ENCODE measurements around the gene LPCAT1. TPM values are rescaled to one million over a fixed set of nuclear protein-coding genes. Genes with fewer than 3 reads are reported as not detected.

Gene LPCAT1
- total RNA-seq, 8 experiments from 2014 or later = 16.8 to 39.2 (median 29.8) TPM

- no peak for ATAC-seq (replicated peaks in 6 of 8)
- WGBS, 10 experiments = 27 to 100% (median 40%) methylated on average over 1 to 6 of the region's 15 CpGs; no CpG with 5 or more reads in 7 of the 10 experiments
- Histone ChIP-seq H3K4me1 (replicated peaks in 1 of 2) (peaks cover 3 to 4% of the 10 kb centered on the region in 2 donors), H3K27ac (no peak overlapping the region), H3K4me3 (no peak overlapping the region)
- in situ Hi-C loops (cut with MboI; ENCODE audit: low pct_unique_long_range_greater_than_20kb in 2 of 9, low sequenced_read_pairs in 9 of 9, unreplicated experiment in 9 of 9) = no loop called here
These were observed 79.8 kb downstream of the LPCAT1 start for GRCh38 chr5:1443991-1444360.

DNA sequence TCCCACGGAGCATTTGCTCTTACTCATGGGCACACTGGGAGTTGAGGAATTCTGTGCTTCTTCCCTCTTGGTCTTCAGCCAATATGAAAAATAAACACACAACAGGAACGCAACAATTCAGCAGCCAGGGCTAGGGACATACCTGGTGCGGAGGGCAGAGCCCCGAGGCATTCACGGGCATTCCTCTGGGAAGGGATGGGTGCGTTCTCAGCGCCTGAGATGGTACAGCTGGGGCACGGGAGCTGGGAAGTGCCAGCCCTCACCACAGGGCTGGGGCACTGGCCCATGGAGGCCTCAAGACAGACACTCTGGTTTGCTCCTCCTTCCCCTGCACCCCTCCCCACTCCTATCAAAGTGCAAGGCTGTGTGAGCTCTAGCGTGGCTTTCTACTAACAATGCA, 80.6 kb downstream of the LPCAT1 start:
- in situ Hi-C loops (cut with MboI; ENCODE audit: low pct_unique_long_range_greater_than_20kb in 2 of 9, low sequenced_read_pairs in 9 of 9, unreplicated experiment in 9 of 9) = no loop called here
- H3K4me3 ChIP-seq = no peak overlapping the region
- WGBS, 10 experiments = 40 to 83% (median 50%) methylated on average over 1 to 6 of the region's 9 CpGs; no CpG with 5 or more reads in 4 of the 10 experiments
- H3K4me1 ChIP-seq (replicated peaks in 1 of 2) = peaks cover 3 to 4% of the 10 kb centered on the region in 2 donors
- ATAC-seq (replicated peaks in 6 of 8) = no peak
- H3K27ac ChIP-seq = no peak overlapping the region

DNA sequence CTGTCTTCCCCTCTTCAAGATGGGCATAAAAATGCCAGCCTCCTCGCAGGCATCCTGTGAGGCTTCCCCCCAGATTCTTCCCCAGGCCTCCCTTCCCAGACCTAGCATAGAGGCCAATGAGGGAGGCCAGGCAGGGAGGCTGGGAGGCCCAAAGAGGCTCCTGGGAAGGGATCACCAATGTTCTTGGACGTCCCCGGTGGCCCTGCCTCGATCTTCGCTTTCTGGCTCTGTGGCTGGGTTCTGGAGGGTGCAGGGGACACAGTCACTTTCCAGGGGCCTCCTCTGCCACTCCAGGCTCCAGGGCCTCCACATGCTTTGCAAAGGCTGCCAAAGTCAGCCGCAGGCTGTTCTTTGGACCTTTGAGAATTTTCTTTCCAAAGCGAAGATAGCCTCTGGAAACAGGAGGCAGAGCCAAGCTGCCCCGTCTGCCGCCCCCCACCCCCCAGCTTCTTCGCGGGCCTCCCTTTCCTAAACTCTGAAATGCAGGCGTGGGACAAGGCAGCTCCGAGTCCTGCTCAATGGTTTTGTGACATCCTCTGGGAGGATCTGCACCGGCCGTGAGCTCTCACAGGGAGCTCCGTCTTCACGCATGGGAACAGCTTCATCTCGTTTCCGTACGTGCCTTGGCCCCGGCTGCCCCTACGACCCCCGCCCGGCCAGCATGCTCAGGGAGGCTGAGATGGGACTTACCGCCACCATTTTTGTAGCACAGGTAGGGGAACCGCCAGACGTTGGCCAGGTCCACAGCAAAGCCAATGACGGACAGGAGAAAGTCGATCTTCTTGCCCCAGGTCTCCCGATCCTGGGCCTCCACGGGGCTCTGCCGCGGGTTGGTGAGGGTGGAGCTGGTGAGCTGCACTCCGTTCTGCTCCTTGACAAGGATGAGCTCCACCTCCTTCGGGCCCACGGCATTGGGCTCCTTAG, 81.3 kb downstream of the LPCAT1 start:
- no peak for ATAC-seq (replicated peaks in 6 of 8)
- H3K4me1 ChIP-seq (replicated peaks in 1 of 2) = peaks cover 3 to 6% of the 10 kb centered on the region in 2 donors
- in situ Hi-C loops (cut with MboI; ENCODE audit: low pct_unique_long_range_greater_than_20kb in 2 of 9, low sequenced_read_pairs in 9 of 9, unreplicated experiment in 9 of 9) = no loop called here
- no peak overlapping the region for H3K4me3 ChIP-seq
- 20 to 80% (median 52%) methylated on average over 1 to 11 of the region's 36 CpGs; no CpG with 5 or more reads in 5 of the 10 experiments for WGBS, 10 experiments
- no peak overlapping the region for H3K27ac ChIP-seq

GRCh38 chr5:1441166-1441865, 82.4 kb downstream of the LPCAT1 start:
- WGBS, 10 experiments = 70 to 87% (median 81%) methylated on average over 1 to 12 of the region's 24 CpGs; no CpG with 5 or more reads in 2 of the 10 experiments
- Histone ChIP-seq H3K4me3 (no peak overlapping the region), H3K27ac (no peak overlapping the region), H3K4me1 (replicated peaks in 1 of 2) (peaks cover 6 to 9% of the 10 kb centered on the region in 2 donors)
- in situ Hi-C loops (cut with MboI; ENCODE audit: low pct_unique_long_range_greater_than_20kb in 2 of 9, low sequenced_read_pairs in 9 of 9, unreplicated experiment in 9 of 9) = no loop called here
- no peak for ATAC-seq (replicated peaks in 6 of 8)

GRCh38 chr5:1440098-1440493, 83.7 kb downstream of the LPCAT1 start:
- WGBS, 10 experiments = 50 to 89% (median 61%) methylated on average over 1 to 3 of the region's 3 CpGs

GRCh38 chr5:1439388-1440097, 84.2 kb downstream of the LPCAT1 start:
- no peak overlapping the region for H3K4me3 ChIP-seq
- no peak for ATAC-seq (replicated peaks in 6 of 8)
- in situ Hi-C loops (cut with MboI; ENCODE audit: low pct_unique_long_range_greater_than_20kb in 2 of 9, low sequenced_read_pairs in 9 of 9, unreplicated experiment in 9 of 9) = no loop called here
- H3K27ac ChIP-seq = no peak overlapping the region
- WGBS, 10 experiments = 17 to 100% (median 64%) methylated on average over 1 to 12 of the region's 15 CpGs; no CpG with 5 or more reads in 2 of the 10 experiments
- peaks cover 3 to 5% of the 10 kb centered on the region in 2 donors for H3K4me1 ChIP-seq (replicated peaks in 1 of 2)

More at GRCh38 chr5:1440098-1440493, 83.7 kb downstream of the LPCAT1 start:
- no peak for ATAC-seq (replicated peaks in 6 of 8)
- in situ Hi-C loops (cut with MboI; ENCODE audit: low pct_unique_long_range_greater_than_20kb in 2 of 9, low sequenced_read_pairs in 9 of 9, unreplicated experiment in 9 of 9) = no loop called here
- Histone ChIP-seq H3K4me3 (no peak overlapping the region), H3K4me1 (replicated peaks in 1 of 2) (peaks cover 5 to 9% of the 10 kb centered on the region in 2 donors), H3K27ac (no peak overlapping the region)

GRCh38 chr5:1438871-1439270, 84.9 kb downstream of the LPCAT1 start:
- WGBS, 10 experiments = 0 to 90% (median 82%) methylated on average over 1 to 6 of the region's 21 CpGs; no CpG with 5 or more reads in 4 of the 10 experiments

DNA sequence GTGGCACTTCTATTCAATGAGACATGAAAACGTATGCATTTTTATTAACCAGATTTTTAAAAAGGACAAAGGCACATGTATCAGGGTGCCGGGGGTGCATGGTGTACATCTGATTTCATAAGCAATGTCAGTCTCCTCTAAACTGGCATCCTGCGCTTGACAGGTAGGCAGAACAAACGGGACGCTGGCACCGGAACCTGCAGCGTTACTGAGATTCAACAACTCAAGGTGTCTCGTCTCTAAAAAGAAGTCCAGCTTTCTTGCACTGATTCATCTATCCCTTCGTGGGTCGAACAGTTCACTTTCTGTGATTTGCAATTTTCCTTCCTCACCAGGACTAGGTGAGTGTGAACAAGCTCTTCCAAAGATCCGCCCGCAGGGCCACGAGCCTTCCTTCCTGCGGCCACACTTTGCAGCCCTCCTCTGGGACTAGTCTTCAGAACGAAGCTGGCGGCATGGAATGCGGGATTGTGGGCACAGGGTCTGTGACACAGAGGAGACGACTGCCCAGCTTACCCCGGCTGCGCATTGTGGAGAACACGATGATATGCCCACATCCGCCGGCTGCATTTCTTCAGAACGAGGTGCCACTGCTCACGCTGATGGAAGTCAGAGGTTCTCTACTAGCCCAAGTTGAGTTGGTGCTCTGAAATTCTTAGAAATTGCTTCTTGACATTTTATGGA, 85.7 kb downstream of the LPCAT1 start:
- in situ Hi-C loops (cut with MboI; ENCODE audit: low pct_unique_long_range_greater_than_20kb in 2 of 9, low sequenced_read_pairs in 9 of 9, unreplicated experiment in 9 of 9) = no loop called here
- peaks cover 3 to 5% of the 10 kb centered on the region in 2 donors for H3K4me1 ChIP-seq (replicated peaks in 1 of 2)
- ATAC-seq (replicated peaks in 6 of 8) = no peak
- H3K27ac ChIP-seq = no peak overlapping the region
- no peak overlapping the region for H3K4me3 ChIP-seq
- 60 to 100% (median 82%) methylated on average over 1 to 19 of the region's 25 CpGs; no CpG with 5 or more reads in 2 of the 10 experiments for WGBS, 10 experiments

More at GRCh38 chr5:1438871-1439270, 84.9 kb downstream of the LPCAT1 start:
- Histone ChIP-seq H3K27ac (no peak overlapping the region), H3K4me1 (replicated peaks in 1 of 2) (peaks cover 3 to 5% of the 10 kb centered on the region in 2 donors), H3K4me3 (no peak overlapping the region)
- ATAC-seq (replicated peaks in 6 of 8) = no peak
- in situ Hi-C loops (cut with MboI; ENCODE audit: low pct_unique_long_range_greater_than_20kb in 2 of 9, low sequenced_read_pairs in 9 of 9, unreplicated experiment in 9 of 9) = no loop called here

- no peak overlapping the region for H3K4me3 ChIP-seq
- no peak overlapping the region for H3K27ac ChIP-seq
- peaks cover 3 to 5% of the 10 kb centered on the region in 2 donors for H3K4me1 ChIP-seq (replicated peaks in 1 of 2)
- in situ Hi-C loops (cut with MboI; ENCODE audit: low pct_unique_long_range_greater_than_20kb in 2 of 9, low sequenced_read_pairs in 9 of 9, unreplicated experiment in 9 of 9) = no loop called here
- ATAC-seq (replicated peaks in 6 of 8) = peak in 7 of 8 experiments; percentile 46 to 100 (median 74)
- 4 to 79% (median 58%) methylated on average over 2 to 7 of the region's 11 CpGs; no CpG with 5 or more reads in 1 of the 10 experiments for WGBS, 10 experiments
These were observed 86.4 kb downstream of the LPCAT1 start for GRCh38 chr5:1437226-1437829.

DNA sequence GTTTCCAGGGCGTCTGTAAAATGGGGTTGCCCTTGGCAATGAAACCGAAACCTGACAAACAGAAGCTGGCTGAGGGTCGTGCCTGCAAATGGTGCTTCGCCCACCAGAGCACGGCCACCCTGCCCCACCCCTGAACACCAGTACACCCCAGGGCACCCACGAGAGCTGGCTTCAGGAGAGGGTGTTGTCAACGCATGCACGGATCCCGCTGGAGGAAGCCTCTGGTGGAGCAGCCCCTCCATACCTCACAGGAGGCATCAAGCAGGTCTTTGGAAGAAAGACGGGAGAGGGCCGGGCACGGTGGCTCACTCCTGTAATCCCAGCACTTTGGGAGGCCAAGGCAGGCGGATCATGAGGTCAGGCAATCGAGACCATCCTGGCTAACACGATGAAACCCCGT, 87.1 kb downstream of the LPCAT1 start:
- no peak for ATAC-seq (replicated peaks in 6 of 8)
- Histone ChIP-seq H3K4me1 (replicated peaks in 1 of 2) (peaks cover 3 to 5% of the 10 kb centered on the region in 2 donors), H3K27ac (no peak overlapping the region), H3K4me3 (no peak overlapping the region)
- in situ Hi-C loops (cut with MboI; ENCODE audit: low pct_unique_long_range_greater_than_20kb in 2 of 9, low sequenced_read_pairs in 9 of 9, unreplicated experiment in 9 of 9) = no loop called here
- 56 to 90% (median 80%) methylated on average over 1 to 6 of the region's 16 CpGs; no CpG with 5 or more reads in 4 of the 10 experiments for WGBS, 10 experiments

DNA sequence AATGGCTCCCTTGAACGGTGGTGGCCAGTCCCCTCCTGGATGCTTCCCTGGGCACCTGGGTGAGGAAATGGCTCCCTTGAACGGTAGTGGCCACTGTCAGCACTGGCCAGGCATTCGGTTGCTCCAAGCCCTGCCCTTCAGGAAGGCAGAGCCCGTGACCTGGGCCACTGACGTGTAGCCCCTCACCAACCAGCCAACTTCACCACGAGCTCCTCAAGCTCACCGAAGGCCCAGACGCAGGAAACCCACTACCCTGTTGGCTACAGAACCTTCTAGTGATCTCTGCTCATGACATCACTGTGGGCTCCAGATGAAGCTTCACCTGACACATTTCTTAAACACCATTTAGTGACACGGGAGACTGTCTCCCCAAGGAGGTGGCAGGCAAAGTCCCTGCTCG, 87.7 kb downstream of the LPCAT1 start:
- H3K4me3 ChIP-seq = no peak overlapping the region
- in situ Hi-C loops (cut with MboI; ENCODE audit: low pct_unique_long_range_greater_than_20kb in 2 of 9, low sequenced_read_pairs in 9 of 9, unreplicated experiment in 9 of 9) = no loop called here
- peaks cover 3 to 5% of the 10 kb centered on the region in 2 donors for H3K4me1 ChIP-seq (replicated peaks in 1 of 2)
- ATAC-seq (replicated peaks in 6 of 8) = no peak
- 20 to 100% (median 73%) methylated on average over 1 to 6 of the region's 10 CpGs; no CpG with 5 or more reads in 4 of the 10 experiments for WGBS, 10 experiments
- H3K27ac ChIP-seq = no peak overlapping the region

GRCh38 chr5:1435369-1435768, 88.4 kb downstream of the LPCAT1 start:
- peak in 2 of 8 experiments; percentile 38 for ATAC-seq (replicated peaks in 6 of 8)
- WGBS, 10 experiments = 50 to 92% methylated on average over 1 to 2 of the region's 2 CpGs; no CpG with 5 or more reads in 8 of the 10 experiments
- Histone ChIP-seq H3K27ac (no peak overlapping the region), H3K4me1 (replicated peaks in 1 of 2) (peaks cover 3 to 5% of the 10 kb centered on the region in 2 donors), H3K4me3 (no peak overlapping the region)
- in situ Hi-C loops (cut with MboI; ENCODE audit: low pct_unique_long_range_greater_than_20kb in 2 of 9, low sequenced_read_pairs in 9 of 9, unreplicated experiment in 9 of 9) = no loop called here

Data from motor neuron (in vitro differentiated cells).